Neutrophil (primary cell): ENCODE measurements around the gene SLC7A8.

Experiments
- H3K27ac ChIP-seq: fragments of 200-600 bp; sonication (generic); 2 replicates; pipeline ENCODE4 v1.5.1; 2016; ENCODE audit warnings: mild to moderate bottlenecking, moderate library complexity
- H3K27me3 ChIP-seq: fragments of 200-600 bp; sonication (generic); 2 replicates; pipeline ENCODE4 v1.6.0; 2016; ENCODE audit warnings: mild to moderate bottlenecking
- H3K36me3 ChIP-seq: fragments of 200-600 bp; sonication (generic); 2 replicates; pipeline ENCODE4 v1.5.1; 2017
- H3K4me1 ChIP-seq, 2 experiments: fragments of 200-600 bp in 1 of 2; sonication (generic) in 1 of 2; 1 replicate in 1 of 2; 2 replicates in 1 of 2; pipeline versions ENCODE4 v1.5.1 to v1.6.1; 2013 to 2016; ENCODE audit warnings: low read depth in 1 of 2, low read length in 1 of 2, mild to moderate bottlenecking in 1 of 2, moderate library complexity in 1 of 2; ENCODE audit not compliant: control insufficient read depth in 1 of 2, insufficient read depth in 1 of 2
- H3K4me3 ChIP-seq, 2 experiments: fragments of 200-600 bp in 1 of 2; sonication (generic) in 1 of 2; 1 replicate in 1 of 2; 2 replicates in 1 of 2; pipeline ENCODE4 v1.5.1; 2013 to 2016; ENCODE audit warnings: low read depth in 1 of 2, low read length in 1 of 2, mild to moderate bottlenecking in 1 of 2, moderate library complexity in 1 of 2
- H3K9me3 ChIP-seq: fragments of 200-600 bp; sonication (generic); 2 replicates; pipeline ENCODE4 v1.5.1; 2016
- TF ChIP-seq, protein P1 (sequence below): fragments of 200-600 bp; sonication (generic); IDR thresholded peaks from 2 replicates; pipeline ENCODE4 v1.5.1; 2016; ENCODE audit warnings: antibody characterized with exemption

SLC7A8 gene

DNA sequence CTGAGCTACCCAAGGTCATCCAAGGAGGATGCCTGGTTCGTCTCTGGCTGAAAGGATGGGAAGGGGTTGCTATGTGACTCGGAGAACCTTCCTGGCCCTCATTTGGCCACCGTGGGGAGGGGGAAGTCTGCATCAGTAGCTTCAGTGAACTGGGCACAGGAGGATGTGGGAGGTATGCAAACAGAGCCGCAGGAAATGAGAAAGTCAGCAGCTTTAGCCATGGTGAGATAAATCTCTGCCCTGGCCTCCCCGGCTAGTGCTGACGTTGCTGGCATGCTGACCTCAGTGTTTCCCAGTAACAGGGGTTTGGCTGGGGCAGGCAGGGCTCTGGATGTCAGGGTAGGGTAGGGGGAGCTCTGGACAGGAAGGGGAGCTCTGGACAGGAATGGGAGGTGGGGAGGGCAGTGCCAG lies 62.1 kb downstream of the SLC7A8 start:
- TF ChIP-seq, protein P1, sequence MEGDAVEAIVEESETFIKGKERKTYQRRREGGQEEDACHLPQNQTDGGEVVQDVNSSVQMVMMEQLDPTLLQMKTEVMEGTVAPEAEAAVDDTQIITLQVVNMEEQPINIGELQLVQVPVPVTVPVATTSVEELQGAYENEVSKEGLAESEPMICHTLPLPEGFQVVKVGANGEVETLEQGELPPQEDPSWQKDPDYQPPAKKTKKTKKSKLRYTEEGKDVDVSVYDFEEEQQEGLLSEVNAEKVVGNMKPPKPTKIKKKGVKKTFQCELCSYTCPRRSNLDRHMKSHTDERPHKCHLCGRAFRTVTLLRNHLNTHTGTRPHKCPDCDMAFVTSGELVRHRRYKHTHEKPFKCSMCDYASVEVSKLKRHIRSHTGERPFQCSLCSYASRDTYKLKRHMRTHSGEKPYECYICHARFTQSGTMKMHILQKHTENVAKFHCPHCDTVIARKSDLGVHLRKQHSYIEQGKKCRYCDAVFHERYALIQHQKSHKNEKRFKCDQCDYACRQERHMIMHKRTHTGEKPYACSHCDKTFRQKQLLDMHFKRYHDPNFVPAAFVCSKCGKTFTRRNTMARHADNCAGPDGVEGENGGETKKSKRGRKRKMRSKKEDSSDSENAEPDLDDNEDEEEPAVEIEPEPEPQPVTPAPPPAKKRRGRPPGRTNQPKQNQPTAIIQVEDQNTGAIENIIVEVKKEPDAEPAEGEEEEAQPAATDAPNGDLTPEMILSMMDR: no peak
- Histone ChIP-seq H3K27ac (no peak overlapping the region), H3K27me3 (no peaks in the 10 kb centered on the region)

GRCh38 chr14:23120541-23121251 lies 62.8 kb downstream of the SLC7A8 start:
- H3K4me3 ChIP-seq: peak overlapping the region; percentile 60 to 61
- TF ChIP-seq, protein P1: peak; percentile 99
- no peaks in the 10 kb centered on the region for H3K27me3 ChIP-seq
- H3K27ac ChIP-seq: peak overlapping the region; percentile 90
- H3K9me3 ChIP-seq: no peaks in the 10 kb centered on the region
- H3K4me1 ChIP-seq: peaks cover 52 to 61% of the 10 kb centered on the region in 2 experiments
- no peaks in the 10 kb centered on the region for H3K36me3 ChIP-seq

More for the DNA sequence above, 62.1 kb downstream of the SLC7A8 start:
- H3K4me1 ChIP-seq: peaks cover 51 to 61% of the 10 kb centered on the region in 2 experiments
- no peaks in the 10 kb centered on the region for H3K9me3 ChIP-seq
- H3K36me3 ChIP-seq: no peaks in the 10 kb centered on the region
- no peak overlapping the region for H3K4me3 ChIP-seq

GRCh38 chr14:23119363-23120327 lies 63.8 kb downstream of the SLC7A8 start:
- Histone ChIP-seq H3K9me3 (no peaks in the 10 kb centered on the region), H3K4me3 (peak overlapping the region; percentile 60 to 61), H3K27me3 (no peaks in the 10 kb centered on the region), H3K4me1 (peaks cover 62 to 68% of the 10 kb centered on the region in 2 experiments), H3K36me3 (no peaks in the 10 kb centered on the region), H3K27ac (peak overlapping the region; percentile 90)
- TF ChIP-seq, protein P1: no peak

DNA sequence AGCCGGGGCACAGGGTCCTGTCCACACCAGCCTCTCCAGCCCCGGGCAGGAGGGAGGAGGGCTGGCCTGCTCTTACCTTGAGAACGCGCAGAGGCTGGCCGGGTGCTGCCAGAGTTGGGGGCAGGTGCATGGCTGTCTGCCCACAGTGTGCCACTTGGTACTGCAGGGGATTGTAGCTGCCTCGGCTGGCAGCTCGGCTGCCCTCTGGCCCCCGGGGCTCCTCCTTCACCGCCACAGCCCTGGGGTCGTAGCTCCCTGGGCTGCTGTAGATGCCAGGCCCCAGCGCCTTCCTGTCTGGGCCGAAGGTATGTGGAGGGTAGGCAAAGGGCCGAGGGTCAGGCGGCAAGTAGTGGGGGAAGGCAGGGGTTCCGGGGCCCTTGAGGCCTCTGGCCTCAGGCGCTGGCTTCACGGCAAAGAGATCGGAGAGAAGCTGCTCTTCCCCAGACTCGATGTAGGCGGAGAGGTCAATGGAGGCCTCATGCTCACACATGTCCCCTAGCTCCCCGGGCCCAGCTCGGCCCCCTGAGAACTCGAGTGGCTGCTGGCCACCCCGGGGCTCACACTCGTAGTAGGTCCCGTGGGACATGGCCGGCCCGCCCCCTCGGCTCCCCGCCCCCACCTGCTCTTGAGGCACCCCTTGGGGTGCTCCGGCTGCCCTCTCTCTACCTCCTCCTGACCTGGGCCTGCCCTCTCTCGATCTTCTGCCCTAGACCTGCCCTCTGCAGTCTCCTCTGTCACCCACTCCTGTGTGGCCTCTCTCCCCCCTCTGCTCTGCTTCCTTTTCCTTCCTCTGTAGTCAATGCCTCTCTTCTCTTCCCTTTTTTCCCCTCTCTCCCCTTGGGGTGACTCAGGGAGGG lies 64.7 kb downstream of the SLC7A8 start, which contains the start of gene CEBPE:
CEBPE (minus strand) TSS at position 750 of the 857 bp plus-strand sequence; CDS start at position 586, 164 bp downstream.
- Histone ChIP-seq H3K27me3 (no peaks in the 10 kb centered on the region), H3K27ac (peak within 1 kb of the TSS; percentile 90), H3K36me3 (no peaks in the 10 kb centered on the region), H3K4me3 (peak within 1 kb of the TSS; percentile 60 to 61), H3K9me3 (no peaks in the 10 kb centered on the region), H3K4me1 (peaks cover 71 to 77% of the 10 kb centered on the region in 2 experiments)
- TF ChIP-seq, protein P1: peak; percentile 11
